Measurements from ENCODE around the gene GOLGA6L7. TPM values are rescaled to one million over a fixed set of nuclear protein-coding genes. Genes with fewer than 3 reads are reported as not detected.
"Not testable (repeated sequence)": the region's sequence is repeated elsewhere in the genome, so short reads cannot be mapped to it uniquely, and the experiment has no call there.

The GOLGA6L7 gene
- polyA plus RNA-seq, 5 donors = 0.58 to 1.1 (median 0.89) TPM

GRCh38 chr15:28847247-28847646 lies 1.2 kb downstream of the GOLGA6L7 start:
- DNase-seq = not testable (repeated sequence)

DNA sequence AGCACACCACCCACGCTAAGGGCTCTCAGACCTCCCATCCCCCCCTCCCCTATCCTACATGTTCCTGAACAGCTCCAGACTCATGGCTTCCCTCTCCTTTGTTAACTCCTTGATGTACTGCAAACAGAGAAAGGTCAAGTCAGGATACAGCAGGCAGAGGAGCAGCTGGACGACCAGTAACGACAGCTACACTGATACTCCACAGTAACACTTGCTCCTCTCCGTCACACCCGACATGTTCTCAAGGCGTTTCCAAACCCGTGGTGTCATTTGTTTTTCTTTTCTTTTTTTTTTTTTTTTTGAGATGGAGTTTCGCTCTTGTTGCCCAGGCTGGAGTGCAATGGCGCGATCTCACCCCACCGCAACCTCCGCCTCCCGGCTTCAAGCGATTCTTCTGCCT lies 4.3 kb downstream of the GOLGA6L7 start:
- DNase-seq = not testable (repeated sequence)

DNA sequence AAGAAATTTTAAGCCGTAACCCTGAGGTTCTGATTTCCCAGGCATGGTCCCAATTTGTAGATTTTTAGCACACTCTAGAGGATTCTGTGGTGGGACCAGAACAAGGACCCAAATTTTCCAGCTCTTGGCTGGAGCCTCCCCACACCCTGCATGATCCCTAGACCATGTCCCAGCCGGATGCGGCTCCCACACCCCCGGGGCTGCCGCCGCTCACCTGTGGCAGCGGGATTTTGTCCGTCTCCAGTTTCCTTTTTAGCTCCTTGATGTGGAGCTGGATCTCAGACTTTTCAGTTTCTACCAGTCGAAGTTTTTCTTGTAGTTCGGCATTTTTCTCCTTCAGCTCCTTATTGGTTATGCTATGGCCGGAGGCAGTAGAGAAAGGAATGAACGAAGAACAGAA lies 4.9 kb downstream of the GOLGA6L7 start:
- not testable (repeated sequence) for DNase-seq

GRCh38 chr15:28842210-28842609 lies 6.2 kb downstream of the GOLGA6L7 start:
- not testable (repeated sequence) for DNase-seq

DNA sequence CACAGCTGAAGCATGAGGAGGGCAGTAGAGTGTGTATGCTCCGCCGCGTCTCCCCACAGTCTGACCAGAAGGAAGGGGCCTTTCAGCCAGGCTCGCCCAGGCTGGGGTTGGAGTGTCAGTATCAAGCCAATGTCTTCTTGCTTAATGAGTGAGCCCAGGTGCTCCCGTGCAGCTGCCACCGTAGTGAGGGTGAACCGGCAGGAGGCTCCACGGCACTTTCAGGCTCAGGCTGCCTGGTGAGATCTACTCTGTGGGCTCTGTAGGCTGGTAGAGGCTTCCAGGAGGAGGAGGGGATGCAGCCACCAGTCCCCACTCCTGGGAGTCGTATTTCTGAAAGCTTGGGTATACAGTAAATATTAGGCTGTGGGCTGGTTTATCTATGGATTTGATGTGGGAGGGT lies 8.2 kb downstream of the GOLGA6L7 start:
- DNase-seq = not testable (repeated sequence)

- not testable (repeated sequence) for DNase-seq
Observed at GRCh38 chr15:28834957-28835585, 13.4 kb downstream of the GOLGA6L7 start.

DNA sequence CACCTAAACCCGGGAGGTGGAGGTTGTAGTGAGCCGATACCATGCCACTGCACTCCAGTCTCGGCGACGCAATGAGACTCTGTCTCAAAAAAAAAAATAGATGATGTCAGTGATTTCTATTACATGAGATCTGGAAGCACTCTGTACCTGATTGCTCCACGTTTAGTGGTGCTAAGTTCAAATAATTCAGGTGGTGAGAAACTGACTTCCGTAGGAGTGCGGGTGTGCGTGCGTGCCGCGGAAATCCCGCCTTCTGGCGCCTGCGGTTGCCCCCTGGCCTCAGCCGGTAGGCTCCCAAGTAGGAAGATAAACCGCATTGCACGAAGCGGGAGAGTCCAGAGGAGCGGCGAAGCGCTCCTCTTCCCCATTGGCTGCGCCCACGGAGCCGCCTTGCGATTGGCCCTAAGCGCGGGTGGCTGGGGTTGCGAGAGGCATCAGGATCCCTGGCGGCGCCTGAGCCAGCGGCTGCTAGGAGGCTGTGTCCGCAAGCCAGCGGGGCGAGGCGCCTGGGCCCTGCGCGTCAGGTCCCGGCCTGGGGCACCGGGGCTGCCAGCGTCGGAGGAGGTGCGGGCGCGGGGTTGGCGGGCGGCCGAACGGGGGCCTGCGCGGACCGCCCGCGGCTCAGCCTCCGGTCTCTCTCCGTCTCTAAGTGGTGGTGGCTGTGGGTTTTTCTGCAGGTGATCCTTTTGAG lies 16.4 kb downstream of the GOLGA6L7 start:
- DNase-seq = peak; percentile 35 to 38

- DNase-seq = peak; percentile 13 to 18
Observed at GRCh38 chr15:28821420-28821819, 27.0 kb downstream of the GOLGA6L7 start.

GRCh38 chr15:28819930-28820295 lies 28.5 kb downstream of the GOLGA6L7 start:
- not testable (repeated sequence) for DNase-seq

DNA sequence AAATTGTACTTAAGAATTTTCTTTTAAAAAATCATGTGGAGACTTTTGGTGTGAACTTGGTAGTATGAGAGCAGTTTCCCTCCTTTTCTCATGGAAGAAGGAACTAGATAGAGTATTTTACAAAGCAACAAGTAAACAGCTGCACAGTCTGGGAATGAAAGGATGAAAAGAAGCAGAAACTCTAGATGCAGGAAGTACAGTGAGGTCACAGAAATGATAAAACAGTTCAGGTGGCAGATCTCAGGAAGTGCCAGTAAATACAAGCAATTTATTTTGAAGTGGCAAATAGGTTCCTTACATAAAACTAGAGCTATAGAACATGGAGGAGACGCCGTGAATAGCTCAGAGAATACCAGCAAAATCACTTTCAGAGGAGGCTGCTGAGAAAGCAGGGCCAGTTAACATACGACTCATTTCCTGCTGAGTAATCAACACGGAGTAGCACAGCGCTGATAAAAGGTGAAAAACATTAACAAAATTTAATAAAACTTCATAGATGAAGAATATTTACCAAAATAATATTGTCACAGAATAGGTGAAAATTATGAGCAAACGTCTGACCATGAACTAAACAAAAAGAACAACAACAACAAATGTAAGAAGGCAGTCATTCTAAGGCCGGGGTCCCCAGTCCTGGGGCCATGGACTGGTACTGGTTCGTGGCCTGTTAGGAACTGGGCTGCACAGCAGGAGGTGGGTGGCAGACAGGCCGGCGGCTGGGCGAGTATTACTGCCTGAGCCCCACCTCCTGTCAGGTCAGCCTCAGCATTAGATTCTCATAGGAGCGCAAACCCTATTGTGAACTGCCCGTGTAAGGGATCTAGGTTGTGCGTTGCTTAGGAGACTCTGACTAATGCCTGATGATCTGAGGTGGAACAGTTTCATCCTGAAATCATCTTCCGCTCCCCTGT lies 29.2 kb downstream of the GOLGA6L7 start:
- DNase-seq = not testable (repeated sequence)

GRCh38 chr15:28818168-28818567 lies 30.3 kb downstream of the GOLGA6L7 start:
- DNase-seq = not testable (repeated sequence)

DNA sequence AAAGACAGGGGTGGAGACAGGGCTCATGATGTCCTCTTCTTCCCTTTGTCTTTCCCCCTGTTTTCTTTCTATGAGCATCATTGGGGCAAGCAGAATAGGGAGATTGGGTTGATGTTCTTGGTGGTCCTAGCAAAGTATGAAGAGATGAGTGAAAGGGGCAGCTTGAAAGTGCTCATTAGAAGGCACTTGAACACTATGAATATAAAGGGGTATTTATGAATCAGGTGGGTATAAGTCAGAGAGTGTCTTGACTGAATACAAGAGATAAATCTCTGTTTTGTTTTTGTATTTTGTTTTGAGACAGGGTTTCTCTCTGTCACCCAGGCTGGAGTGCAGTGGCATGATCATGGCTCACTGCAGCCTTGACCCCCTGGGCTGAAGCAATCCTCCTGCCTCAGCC lies 34.4 kb downstream of the GOLGA6L7 start:
- not testable (repeated sequence) for DNase-seq

DNA sequence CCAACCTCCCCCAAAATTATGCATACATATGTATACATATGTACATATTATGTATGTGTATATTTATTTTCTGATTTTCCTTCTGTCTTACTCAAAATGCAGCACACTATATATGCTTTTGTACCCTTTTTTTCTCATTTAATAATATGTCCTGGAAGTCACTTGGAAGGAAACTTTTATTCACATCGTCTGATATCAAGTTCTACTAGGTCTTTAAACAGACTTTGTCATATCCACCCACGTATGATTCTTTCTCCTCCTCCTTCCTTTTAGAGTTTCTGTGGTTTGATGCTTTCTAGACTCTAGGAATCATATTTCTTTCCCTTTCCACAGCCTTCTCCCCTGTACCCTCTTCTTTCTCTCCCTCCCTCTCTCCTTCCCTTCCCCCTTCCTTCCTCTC lies 35.1 kb downstream of the GOLGA6L7 start:
- not testable (repeated sequence) for DNase-seq

- DNase-seq = not testable (repeated sequence)
Observed at GRCh38 chr15:28811852-28812550, 36.4 kb downstream of the GOLGA6L7 start.

- not testable (repeated sequence) for DNase-seq
Observed at GRCh38 chr15:28810444-28810843, 38.0 kb downstream of the GOLGA6L7 start.

DNA sequence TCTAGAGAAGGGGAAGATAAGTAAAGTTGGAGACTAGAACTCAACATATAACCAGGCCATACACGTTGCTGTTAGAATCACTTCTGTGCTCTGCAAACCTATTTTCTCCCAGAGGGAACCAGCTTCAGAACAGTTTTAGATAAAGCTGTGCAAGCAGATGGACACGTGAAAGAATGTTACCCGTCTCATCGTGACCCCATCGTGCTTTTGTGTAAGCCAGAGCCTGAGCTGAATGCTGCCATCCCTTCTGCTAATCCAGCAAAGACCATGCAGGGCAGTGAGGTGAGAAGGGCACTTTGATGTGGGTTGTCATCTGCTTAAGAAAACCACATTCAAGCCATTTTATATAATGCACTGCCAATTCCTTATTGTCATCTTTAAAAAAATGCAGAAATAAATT lies 40.3 kb downstream of the GOLGA6L7 start:
- DNase-seq = not testable (repeated sequence)

DNA sequence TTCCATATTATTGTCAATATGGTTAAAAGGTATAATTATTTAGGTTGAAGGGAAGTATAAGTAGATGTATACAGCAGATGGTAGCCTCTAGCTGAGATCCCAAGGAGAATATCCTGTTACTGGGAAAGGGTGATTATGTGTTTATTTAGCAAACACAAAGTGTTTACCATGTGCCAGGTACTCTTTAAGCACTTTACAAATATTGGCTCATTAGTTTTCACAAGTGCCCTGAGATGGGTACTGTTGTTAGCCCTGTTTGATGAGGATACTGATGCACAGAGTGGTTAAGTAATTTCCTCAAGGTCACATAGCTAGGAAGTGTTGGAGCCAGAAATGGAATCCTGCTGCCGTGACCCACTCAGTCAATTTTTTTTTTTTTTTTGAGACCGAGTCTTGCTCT lies 48.1 kb downstream of the GOLGA6L7 start:
- not testable (repeated sequence) for DNase-seq

- DNase-seq = not testable (repeated sequence)
Observed at GRCh38 chr15:28798234-28798633, 50.2 kb downstream of the GOLGA6L7 start.

DNA sequence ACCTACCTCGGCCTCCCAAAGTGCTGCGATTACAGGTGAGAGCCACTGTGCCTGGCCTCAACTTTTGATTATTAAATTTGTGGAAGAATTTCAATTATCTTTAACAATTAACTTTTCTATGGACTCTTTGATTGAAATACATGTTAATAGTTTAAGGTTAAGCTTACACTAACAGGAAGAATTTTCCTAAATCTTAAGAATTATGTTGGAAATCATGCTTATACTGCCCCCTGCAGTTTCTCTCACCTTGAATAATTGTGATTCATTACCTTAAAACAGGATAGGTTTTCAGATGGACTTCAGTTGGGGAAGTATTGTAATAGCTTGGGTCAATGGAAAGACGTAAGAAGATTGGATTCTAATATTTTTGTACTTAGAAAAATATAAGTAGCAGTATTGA lies 54.2 kb downstream of the GOLGA6L7 start:
- DNase-seq = not testable (repeated sequence)
